ENCODE data around the gene POLR2J3.
A peak's percentile ranks its signal among the peaks of the same experiment; 100 is the strongest.
"Not testable (repeated sequence)": the region's sequence is repeated elsewhere in the genome, so short reads cannot be mapped to it uniquely, and the experiment has no call there.

The POLR2J3 gene

DNA sequence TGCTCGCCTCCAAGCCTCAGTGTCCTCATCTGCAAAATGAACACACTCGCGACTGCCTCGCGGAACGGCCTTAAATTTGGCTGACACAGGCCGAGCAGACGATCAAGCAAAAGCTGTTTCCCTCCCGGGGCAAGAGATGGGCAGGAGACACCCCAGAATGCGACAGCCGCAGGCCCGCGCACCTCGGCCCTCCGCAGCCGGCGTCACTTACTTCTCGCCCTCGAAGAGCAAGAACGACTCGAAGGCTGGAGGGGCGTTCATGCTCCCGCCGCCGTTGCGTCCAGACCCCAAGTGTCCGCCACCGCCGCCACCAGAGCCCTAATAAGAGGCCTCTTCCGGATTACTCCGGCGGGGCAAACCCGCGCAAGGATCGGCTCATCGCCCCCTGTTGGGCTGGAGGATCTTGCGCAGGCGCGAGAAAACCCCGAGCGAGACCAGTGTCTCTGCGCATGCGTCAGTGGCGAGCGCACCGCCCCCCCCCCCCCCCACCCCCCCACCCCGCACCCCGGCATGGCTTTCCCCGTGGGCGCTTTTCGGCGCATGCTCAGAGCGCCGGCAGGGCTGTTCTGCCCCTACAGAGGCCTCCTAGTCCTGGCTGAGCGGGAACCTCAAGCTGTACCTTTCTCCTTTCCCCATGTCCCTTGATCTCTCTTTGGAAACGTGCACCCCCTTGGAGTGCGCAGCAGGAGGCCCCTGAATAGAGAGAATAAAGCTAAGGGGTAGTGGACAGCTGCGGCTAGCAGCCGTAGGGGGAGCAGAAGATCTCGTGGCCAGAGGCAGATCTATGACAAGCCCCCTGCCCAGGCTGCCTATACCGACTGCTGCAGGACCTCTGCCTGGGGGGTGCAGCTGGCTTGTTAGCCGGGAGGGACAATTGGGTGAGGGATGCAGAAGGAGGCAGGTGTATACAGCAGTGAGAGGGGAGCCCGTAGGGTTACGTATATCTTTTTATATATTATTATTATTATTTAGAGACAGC, at the start of gene POLR2J3:
POLR2J3 (minus strand) TSS at position 323 of the 979 bp plus-strand sequence; CDS start at position 261, 62 bp downstream.
- peak; percentile 99 for DNase-seq

DNA sequence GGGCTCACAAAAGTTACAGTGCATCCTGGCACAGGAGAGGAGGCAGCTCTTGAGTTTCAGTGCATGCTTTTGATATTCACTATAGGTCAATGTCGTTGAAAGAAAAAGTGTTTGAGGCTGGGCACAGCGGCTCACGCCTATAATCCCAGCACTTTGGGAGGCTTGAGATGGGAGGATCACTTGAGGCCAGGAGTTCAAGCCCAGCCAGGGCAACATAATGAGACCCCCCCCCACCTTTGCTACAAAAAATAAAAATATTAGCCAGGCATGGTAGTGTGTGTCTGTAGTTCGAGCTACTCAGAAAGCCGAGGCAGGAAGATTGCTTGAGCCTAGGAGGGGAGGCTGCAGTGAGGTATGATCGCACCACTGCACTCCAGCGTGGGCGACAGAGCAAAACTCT, 45.7 kb upstream of the POLR2J3 start:
- DNase-seq: not testable (repeated sequence)

GRCh38 chr7:102616507-102617125, 44.2 kb upstream of the POLR2J3 start, which contains the start of gene RASA4:
Gene RASA4 (minus strand): TSS chr7:102616756. CDS start chr7:102616689, 67 bp downstream.
- not testable (repeated sequence) for DNase-seq

GRCh38 chr7:102615930-102616329, 43.5 kb upstream of the POLR2J3 start:
- not testable (repeated sequence) for DNase-seq

- not testable (repeated sequence) for DNase-seq
Measured at GRCh38 chr7:102614873-102615272, 42.5 kb upstream of the POLR2J3 start.

DNA sequence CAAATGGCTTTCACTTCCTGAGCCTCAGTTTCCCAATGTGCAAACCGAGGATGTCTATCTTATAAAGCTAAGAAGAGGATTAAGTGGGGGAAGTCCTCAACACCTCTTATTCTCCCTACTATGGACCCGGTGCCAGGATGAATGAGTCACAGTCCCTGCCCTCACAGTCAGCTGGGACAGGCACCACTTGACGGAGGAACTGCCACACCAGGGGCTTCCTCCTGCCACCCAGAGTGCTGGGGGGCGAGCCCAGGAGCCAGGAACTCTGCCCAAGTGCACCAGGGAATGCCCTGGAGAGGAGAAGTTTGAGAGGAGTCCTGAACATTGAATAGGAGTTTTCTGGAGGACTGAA, 41.9 kb upstream of the POLR2J3 start:
- DNase-seq: not testable (repeated sequence)

- DNase-seq: not testable (repeated sequence)
Measured at GRCh38 chr7:102613575-102614345, 41.4 kb upstream of the POLR2J3 start.

DNA sequence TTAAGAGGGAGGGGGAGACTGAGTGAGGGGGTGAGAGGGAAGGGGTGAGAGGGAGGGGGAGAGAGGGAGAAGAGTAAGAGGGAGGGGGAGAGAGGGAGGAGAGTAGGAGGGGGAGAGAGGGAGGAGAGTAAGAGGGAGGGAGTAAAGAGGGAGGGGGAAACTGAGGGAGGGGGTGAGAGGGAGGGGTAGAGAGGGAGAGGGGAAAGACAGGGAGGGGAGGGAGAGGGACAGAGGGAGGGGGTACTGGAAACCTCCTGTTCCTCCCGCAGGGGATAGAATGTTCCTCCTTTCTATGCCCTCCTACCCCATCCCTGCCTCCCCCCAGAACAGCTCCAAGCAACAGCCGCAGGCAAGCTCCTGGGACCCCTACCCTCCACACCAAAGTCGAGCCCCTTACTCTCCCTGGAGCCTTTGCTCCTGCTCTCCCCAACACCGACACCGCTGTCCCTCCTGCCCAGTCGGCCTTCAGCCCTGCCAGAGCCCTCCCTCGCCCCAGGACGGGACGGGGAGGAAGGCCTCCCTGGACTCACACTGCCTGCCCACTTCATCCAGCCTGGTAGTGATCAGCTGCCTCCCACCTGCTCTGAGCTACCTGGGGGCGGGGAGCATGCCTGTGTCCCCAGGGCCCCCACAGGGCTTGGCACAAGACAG, 39.4 kb upstream of the POLR2J3 start:
- not testable (repeated sequence) for DNase-seq

GRCh38 chr7:102611013-102611674, 38.8 kb upstream of the POLR2J3 start:
- DNase-seq: not testable (repeated sequence)

GRCh38 chr7:102610441-102610840, 38.1 kb upstream of the POLR2J3 start:
- DNase-seq: not testable (repeated sequence)

DNA sequence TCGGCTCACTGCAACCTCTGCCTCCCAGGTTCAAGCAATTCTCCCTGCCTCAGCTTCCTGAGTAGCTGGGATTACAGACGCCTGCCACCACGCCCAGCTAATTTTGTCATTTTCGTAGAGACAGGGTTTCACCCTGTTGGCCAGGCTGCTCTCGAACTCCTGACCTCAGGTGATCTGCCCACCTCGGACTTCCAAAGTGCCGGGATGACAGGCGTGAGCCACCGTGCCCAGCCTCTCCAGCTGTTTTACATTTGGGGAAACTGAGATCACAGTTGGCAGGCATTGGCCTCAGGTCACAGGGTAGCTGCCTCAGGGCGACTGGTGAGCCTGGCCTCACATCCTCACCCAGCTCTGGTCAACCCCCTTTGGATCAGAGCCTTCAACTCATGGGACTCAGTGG, 37.4 kb upstream of the POLR2J3 start:
- not testable (repeated sequence) for DNase-seq

GRCh38 chr7:102606848-102607247, 34.5 kb upstream of the POLR2J3 start:
- DNase-seq: not testable (repeated sequence)

DNA sequence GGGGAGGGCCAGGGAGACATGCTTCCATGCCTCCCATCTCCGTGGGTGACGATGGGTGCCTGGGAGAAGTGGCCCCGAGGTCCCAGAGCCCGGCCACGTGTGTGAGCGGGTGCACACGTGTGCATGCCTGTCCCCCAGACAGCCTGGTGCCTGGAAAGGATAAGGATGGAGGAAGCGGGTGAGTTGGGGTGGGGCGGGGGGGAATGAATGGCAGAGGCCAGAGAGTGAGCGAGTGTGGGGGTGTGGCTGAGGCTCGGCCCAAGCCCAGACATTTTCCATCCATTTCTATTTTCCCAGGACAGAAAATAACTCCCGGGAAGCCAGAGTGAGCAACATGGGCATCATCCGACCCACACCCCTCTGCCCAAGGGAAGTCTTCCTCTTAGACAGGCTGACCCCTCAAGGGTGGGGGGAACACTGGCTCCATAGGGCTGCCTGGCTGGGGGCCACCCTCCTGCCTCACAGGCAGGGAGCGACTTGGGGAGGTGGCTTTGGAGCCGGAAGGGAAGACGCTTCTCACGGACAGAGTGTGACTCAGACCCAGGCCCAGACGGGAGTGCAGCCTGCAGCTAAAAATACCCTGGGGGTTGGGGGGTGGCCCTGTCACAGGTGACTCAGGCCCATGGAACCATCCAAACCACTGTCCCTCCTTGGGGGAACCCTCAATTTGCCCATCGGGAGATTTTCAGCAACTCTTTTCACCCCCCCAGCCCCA, 32.2 kb upstream of the POLR2J3 start:
- not testable (repeated sequence) for DNase-seq

DNA sequence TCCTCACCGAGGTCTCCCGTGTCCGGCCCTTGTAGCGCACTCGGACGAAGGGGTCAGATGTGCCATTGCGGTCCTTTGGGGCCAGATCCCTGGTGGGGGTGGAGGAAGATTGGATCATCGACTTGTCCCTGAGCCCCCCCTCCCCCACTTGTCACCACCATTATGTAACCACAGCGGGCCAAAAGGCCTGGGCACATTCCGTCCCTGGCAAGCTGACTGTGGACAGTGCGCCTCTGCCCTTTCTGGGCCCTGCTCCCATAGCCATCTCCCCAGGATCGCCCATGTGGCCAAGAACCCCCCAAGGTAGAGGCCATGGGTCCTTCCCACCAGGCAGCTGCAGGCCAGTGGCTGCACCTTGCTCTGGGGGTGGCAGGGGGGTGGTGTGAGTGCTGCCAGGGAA, 29.9 kb upstream of the POLR2J3 start:
- not testable (repeated sequence) for DNase-seq

- not testable (repeated sequence) for DNase-seq
Measured at GRCh38 chr7:102599699-102600098, 27.3 kb upstream of the POLR2J3 start.

DNA sequence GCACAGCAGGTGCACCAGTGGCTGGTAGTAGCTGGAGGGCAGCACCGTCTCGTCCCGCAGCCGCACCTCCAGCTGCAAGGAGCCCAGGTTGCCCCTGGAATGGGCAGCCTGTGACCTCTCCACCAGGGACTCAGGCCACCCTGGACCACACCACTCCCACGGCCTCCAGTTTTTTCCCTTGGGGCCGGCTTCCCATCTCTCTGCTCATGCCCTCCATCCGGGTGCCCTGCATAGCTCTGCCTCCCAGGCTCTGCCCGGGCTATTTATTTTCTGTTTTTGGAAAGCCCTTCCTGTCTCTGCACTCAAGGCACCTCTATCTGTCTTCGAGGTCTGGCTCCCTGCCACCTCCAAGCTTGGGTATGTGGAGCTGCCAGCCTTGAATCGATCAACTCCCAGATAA, 23.7 kb upstream of the POLR2J3 start:
- not testable (repeated sequence) for DNase-seq

DNA sequence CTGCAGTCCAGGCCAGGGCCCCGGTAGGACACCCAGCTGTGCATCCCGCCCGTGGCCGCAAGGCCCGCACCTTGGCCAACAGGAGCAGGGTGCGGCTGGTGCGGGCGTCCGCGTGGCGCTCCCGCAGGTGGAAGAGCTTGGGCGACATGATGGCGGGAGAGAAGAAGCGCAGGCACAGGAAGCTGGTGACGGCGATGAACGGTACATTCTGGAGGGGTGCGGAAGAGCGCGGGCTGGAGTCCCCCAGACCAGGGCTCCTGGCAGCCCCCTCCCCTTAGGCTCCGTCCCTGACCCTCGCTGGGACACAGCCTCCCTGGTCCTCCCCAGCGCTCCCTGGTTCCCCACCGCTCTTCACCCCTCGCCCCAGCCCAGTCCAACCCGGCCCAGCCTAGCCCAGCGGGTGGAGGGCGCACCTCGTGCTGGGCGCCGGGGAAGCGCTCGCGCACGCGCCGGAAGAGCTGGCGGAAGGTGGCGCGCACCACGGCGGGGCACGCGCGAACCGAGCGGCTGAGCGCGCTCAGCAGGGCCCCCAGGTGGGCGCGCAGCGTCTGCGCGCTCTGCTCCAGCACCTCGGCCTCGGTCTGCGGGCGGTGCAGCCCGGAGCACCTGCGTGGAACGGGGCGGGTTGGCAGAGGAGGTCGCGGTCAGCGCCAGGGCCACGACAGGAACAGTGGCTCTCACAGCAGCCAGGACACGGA, 21.4 kb upstream of the POLR2J3 start:
- not testable (repeated sequence) for DNase-seq

GRCh38 chr7:102592477-102593019, 20.2 kb upstream of the POLR2J3 start:
- DNase-seq: not testable (repeated sequence)

DNA sequence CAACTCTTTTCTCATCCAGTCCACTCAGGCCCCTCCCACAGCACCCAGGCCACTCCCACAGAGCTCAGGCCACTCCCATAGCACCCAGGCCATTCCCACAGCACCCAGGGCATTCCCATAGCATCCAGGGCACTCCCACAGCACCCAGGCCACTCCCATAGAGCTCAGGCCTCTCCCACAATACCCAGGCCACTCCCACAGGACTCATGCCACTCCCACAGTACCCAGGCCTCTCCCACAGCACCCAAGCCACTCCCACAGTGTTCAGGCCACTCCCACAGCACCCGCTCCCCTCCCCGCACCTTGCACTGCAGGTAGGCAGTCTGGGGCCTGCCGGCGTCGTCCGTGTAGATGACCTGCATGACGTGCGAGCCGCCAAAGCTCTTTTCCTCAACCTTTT, 17.5 kb upstream of the POLR2J3 start:
- DNase-seq: not testable (repeated sequence)

- DNase-seq: not testable (repeated sequence)
Measured at GRCh38 chr7:102583495-102583894, 11.1 kb upstream of the POLR2J3 start.
